GM19468 (cell line): ENCODE measurements around the gene NQO2.
"Not testable (repeated sequence)": the region's sequence is repeated elsewhere in the genome, so short reads cannot be mapped to it uniquely, and the experiment has no call there.

Experiments used
- ATAC-seq: cut with Tn5 transposase; IDR thresholded peaks from one replicate; pipeline ENCODE4 v1.9.1; 2021; ENCODE audit warnings: mild to moderate bottlenecking, moderate library complexity, moderate number of reproducible peaks; ENCODE audit not compliant: unreplicated experiment; ENCODE audit errors: extremely low read depth

Gene NQO2

DNA sequence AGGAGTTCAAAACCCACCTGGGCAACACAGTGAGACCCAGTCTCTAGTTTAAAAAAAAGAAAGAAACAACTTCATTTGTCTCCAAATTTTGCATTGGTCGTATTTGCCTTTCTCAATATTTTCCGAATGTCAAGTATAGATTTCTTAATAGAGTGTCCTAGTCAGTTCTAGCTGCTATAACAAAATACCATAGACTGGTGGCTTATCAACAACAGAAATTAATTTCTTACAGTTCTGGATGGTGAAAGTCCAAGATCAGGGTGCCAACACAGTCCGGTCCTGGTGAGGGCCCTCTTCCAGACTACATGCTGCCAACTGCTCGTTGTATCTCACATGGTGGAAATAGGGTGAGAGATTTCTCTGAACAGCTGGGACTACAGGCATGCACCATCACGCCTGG, 34.0 kb downstream of the NQO2 start:
- no peak for ATAC-seq

DNA sequence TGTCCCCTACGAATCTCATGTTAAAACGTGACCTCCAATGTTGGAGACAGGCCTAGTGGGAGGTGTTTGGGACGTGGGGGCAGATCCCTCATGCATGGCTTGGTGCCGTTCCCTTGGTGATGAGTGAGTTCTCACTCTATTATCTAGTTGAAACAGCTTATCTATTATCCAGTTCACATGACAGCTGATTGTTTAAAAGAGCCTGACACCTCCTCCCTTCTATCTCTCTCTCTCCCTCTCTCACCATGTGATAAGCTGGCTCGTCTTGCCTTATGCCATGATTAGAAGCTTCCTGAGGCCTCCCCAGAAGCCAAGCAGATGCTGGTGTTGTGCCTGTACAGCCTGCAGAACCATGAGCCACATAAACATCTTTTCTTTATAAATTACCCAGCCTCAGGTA, 35.7 kb downstream of the NQO2 start:
- ATAC-seq: no peak

- ATAC-seq: no peak
Measured at GRCh38 chr6:3036861-3037637, 37.4 kb downstream of the NQO2 start.

DNA sequence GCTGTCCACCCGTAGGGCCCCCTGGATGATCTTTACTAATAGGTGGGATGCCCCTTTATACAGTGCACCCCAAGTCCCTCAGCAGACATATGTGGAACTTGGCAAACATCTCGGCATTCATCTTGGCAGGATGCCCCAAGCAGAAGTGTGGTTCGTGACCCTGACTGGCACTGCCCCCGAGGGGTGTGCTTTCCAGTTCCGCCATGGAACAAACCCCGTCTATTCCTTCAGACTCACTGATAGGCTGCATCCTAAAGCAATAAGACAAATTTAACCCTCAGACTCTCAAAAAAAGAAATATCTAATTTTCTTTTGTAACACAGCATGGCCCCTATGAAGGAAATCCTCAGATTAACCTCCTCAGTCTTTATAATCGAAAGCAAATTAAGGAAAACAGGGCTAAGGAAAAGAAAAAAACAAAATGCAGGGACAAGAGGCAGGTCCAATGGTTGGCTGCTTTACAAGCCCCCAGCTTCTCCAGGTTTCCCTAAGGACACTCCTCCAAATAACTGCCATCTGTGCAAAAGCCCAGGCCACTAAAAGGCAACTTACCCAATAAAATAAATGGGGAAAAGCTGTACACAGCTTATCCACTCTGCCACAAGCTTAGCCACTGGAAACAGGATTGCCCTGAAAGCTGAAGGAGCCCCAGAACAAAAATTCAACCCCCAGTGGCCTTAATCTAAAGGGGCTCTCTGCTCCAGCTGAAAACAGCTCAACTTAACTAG, 38.1 kb downstream of the NQO2 start:
- ATAC-seq: no peak

DNA sequence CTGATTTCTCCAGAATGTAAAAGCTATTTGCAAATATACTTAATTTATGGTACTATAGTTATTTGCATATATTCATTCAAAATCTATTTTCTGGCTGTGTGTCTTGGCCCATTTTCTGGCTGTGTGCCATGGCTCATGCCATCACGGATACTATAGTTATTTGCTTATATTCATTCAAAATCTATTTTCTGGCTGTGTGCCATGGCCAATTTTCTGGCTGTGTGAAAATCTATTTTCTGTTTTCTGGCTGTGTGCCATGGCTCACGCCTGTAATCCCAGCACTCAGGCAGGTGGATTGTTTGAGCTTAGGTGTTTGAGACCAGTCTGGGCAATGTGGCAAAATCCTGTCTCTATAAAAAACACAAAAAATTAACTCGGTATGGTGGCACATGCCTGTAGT, 39.7 kb downstream of the NQO2 start:
- ATAC-seq: no peak

DNA sequence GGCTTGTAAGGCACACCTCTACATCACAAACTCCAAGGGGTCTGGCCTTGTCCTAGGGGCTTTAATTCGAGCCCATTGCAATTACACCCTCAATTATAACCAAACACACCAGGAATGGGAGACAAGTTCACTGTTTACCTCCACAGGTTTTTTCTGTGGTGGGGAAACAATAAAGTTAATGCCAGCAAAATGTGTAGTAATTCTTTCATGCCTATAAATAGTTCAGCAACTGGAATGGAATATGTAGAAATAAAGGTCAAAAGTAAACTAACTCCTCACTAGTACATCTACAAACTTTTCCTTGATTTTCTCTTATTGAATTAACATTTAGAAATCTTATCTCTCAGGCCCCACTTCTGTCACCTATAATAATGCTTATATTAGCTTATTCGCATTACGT, 41.5 kb downstream of the NQO2 start:
- ATAC-seq: no peak

DNA sequence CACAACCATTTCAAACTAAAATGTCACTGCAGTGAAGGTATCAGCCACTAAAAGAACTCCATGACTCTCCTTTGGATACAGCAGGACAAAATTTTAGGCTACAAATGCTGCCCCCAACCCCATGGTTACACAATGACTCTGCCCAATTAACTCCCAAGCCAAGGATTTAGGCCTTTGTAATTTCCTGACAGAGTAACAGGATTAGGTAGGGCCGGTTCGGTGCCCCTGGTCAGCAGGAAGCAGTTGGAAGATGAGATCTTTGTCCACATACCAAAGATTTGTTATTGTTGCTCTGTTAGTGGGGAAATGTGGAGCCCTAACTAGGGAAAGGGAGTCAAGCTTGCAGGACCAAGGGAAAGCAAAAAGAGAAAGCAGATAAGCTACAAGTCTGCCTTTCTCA, 41.9 kb downstream of the NQO2 start:
- ATAC-seq: no peak

DNA sequence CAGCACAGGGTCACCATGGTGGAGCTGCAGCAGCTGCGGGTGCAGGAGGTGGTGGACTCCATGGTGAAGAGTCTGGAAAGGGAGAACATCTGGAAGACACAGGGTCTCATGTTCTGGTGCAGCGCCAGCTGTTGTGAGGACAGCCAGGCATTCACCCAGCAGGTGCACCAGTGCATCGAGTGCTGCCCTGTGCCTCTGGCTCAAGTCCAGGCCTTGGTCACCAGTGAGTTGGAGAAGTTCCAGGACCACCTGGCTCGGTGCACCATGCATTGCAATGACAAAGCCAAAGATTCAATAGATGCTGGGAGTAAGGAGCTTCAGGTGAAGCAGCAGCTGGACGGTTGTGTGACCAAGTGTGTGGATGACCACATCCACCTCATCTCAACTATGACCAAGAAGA, 45.7 kb downstream of the NQO2 start:
- ATAC-seq: no peak

DNA sequence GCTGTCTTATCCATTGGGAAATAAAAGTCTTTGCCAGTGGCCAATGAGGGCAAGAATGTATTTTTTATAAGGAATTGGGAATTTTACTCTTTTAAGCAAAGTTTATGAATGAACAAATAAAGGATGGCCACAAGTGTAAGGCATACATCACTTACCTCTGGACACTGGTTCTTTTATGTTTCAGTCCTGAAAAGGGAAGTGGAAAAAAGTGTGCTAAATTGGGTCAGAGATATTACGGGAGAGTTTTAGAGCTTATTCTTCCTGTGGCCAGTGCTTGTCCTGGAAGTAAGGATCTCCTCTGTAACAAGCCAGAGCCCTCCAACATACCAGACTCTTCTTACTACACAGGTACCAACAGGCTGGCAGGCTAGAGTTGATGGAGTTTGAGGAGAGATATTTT, 46.1 kb downstream of the NQO2 start:
- no peak for ATAC-seq

DNA sequence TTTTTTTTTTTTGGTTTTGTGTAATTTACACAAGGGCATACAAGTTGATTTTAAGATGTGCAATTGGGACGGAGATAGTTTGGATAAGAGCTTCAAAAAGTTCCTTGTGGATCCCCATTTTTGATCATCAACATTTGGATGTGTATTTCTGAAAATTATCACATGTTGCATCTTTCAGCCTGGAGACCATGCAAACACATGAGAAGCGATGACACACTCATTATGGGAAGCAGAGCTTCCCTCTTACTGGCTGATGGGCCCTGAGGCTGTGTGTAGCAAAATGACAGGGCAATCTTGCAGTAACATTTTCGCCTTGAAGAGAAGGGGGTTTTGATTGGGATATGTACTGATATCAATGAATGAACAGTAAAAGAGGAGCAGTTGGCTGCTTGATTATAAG, 46.6 kb downstream of the NQO2 start:
- no peak for ATAC-seq

- ATAC-seq: not testable (repeated sequence)
Measured at GRCh38 chr6:3048009-3048408, 48.3 kb downstream of the NQO2 start.

DNA sequence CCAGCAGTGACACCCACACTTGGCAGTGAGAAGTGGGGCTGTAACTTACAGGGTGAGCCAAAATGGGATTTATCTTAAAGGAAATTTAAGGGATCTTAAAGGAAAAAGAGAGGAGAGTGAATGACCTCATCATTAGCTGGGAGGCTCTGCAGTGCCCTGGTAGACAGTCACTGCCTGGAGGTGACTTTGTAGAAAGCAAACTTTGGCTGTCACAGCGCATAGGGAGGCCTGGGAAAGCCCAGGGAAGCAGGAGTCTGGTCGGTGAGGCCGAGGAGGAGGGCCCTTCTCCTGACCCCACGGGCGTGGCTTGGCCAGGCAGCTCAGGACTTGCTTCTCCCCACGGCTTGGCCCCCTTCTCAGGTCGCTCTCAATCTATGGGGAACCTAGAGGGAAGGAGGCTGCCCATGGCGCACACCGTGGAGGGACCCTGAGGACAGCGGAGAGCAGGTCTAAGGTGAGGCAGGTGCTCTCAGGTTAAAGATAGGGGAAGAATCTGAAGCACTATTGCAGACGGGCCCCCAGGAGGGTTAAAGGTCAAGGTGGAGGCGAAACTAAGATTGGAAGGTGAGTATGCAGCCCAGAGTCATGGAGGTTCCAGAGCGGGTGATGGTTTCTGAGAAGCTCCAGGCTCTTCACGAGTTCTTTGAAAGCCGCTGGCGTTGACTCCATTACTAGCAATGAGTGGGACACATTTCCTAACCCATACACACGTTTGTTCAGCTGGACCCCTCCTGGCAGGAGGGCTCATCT, 53.0 kb downstream of the NQO2 start:
- no peak for ATAC-seq

- no peak for ATAC-seq
Measured at GRCh38 chr6:3053231-3053508, 53.5 kb downstream of the NQO2 start.

DNA sequence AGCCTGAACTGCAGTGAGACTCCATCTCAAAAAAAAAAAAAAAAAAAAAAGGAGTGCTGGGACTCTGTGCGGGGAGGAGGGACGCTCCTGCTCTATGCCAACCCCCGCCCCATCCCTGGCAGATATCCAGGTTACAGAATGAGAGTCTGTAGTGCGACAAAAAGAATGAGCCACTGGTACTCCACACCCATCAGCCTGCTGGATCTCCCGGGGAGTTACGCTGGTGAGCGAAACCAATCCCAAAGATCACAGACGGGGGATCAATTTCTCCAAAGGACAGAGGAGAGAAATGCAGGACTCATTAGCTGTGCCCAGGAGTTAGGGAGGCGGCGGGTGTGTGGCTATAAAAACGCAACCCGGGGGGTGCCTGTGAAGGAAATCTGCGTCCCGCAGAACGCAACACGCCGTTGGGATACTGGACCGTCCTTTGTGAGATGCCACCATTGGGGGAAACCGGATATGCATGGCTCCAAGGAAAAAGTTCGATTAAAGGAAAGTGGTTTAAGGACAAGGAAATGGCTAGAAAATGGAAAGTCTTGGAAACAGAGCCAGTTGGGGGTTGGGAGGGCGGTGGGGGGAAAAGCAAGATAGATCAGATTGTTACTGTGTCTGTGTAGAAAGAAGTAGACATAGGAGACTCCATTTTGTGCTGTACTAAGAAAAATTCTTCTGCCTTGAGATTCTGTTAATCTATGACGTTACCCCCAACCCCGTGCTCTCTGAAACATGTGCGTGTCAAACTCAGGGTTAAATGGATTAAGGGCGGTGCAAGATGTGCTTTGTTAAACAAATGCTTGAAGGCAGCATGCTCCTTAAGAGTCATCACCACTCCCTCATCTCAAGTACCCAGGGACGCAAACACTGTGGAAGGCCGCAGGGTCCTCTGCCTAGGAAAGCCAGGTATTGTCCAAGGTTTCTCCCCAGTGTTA, 54.8 kb downstream of the NQO2 start:
- not testable (repeated sequence) for ATAC-seq

DNA sequence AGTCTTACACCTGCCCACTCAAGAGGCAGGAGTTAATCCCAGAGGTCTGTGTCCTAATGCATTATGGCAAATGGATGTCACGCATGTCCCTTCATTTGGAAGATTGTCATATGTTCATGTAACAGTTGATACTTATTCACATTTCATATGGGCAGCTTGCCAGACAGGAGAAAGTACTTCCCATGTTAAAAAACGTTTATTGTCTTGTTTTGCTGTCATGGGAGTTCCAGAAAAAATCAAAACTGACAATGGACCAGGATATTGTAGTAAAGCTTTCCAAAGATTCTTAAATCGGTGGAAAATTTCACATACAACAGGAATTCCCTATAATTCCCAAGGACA, 55.4 kb downstream of the NQO2 start:
- ATAC-seq: not testable (repeated sequence)

DNA sequence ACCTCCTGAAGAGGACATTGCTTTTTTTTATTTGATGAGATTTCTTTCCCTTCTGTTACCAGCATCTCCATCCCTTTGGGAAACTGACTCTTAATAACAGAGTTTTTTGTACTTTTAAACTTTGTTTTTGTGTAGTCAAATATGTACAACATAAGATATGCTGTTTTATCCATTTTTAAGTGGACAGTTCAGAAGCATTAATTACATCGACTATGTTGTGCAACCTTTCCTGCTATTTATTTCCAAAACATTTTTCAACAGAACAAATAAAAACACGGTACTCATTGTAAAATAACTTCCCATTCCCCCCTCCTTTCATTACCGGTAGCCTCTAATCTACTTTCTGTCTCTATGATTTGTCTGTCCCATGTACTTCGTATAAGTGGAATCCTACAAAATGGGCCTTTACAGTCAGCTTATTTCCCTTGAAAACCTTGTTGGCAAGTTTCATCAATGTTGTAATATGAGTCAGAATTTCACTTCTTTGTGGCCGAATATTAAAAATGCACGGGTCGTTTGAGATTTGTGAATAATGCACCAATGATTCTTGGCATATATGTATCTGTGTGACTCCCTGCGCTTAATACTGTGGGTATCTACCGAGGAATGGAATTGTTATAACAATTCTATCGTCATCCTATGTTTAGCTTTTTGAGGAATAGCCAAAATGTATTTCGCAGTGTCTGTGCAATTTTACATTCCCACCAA, 57.5 kb downstream of the NQO2 start:
- ATAC-seq: no peak

- ATAC-seq: no peak
Measured at GRCh38 chr6:3058957-3059356, 59.3 kb downstream of the NQO2 start.

- ATAC-seq: not testable (repeated sequence)
Measured at GRCh38 chr6:3060092-3060491, 60.4 kb downstream of the NQO2 start.

DNA sequence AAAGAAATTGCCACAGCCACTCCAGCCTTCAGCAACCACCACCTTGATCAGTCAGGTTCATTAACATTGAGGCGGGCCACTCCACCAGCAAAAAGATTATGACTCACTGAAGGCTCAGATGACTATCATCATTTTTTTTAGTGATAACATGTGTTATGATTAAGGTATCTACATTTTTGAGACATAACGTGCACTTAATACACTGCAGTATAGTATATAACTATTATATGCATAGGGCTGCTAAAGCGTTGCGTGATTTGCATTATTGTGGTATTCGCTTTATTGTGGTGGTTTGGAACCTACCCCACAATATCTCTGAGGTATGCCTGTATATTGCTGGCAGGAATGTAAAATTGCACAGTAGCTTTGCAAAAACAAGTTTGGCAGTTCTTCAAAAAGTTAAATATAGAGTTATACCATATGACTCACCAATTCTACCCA, 61.8 kb downstream of the NQO2 start:
- ATAC-seq: no peak

- not testable (repeated sequence) for ATAC-seq
Measured at GRCh38 chr6:3063340-3063732, 63.6 kb downstream of the NQO2 start.
